ENCODE results near the gene PEX11A.

PEX11A gene

GRCh38 chr15:89633585-89633984 lies 57.0 kb downstream of the PEX11A start:
- no peaks in the 10 kb centered on the region for H3K9me3 ChIP-seq
- peaks cover 38 to 57% (median 55%) of the 10 kb centered on the region in 3 donors for H3K36me3 ChIP-seq
- H3K27me3 ChIP-seq: no peaks in the 10 kb centered on the region
- no peaks in the 10 kb centered on the region for H3K4me1 ChIP-seq
- H3K27ac ChIP-seq: no peak overlapping the region
- DNase-seq: no peak
- intact Hi-C loops (cut with DNase I; ENCODE audit: low total_unique reads): no loop called here
- no peak for TF ChIP-seq CTCF (IDR thresholded peaks at IDR 0.05)
- no peak overlapping the region for H3K4me3 ChIP-seq

- H3K4me1 ChIP-seq: no peaks in the 10 kb centered on the region
- no peak overlapping the region for H3K27ac ChIP-seq
- no peaks in the 10 kb centered on the region for H3K27me3 ChIP-seq
- intact Hi-C loops (cut with DNase I; ENCODE audit: low total_unique reads): no loop called here
- peaks cover 38 to 65% (median 63%) of the 10 kb centered on the region in 3 donors for H3K36me3 ChIP-seq
- no peak for TF ChIP-seq CTCF (IDR thresholded peaks at IDR 0.05)
- no peak for DNase-seq
- no peak overlapping the region for H3K4me3 ChIP-seq
- no peaks in the 10 kb centered on the region for H3K9me3 ChIP-seq
These were observed 57.8 kb downstream of the PEX11A start for GRCh38 chr15:89632563-89633430.

GRCh38 chr15:89631902-89632264 lies 58.7 kb downstream of the PEX11A start:
- intact Hi-C loops (cut with DNase I; ENCODE audit: low total_unique reads): no loop called here
- no peak for TF ChIP-seq CTCF (IDR thresholded peaks at IDR 0.05)
- no peak for DNase-seq
- Histone ChIP-seq H3K27me3 (no peaks in the 10 kb centered on the region), H3K4me1 (no peaks in the 10 kb centered on the region), H3K9me3 (no peaks in the 10 kb centered on the region), H3K27ac (no peak overlapping the region), H3K4me3 (no peak overlapping the region), H3K36me3 (peaks cover 38 to 74% (median 71%) of the 10 kb centered on the region in 3 donors)
